Stimulated activated effector memory CD8-positive, alpha-beta T cell treated with anti-CD3 and anti-CD28 coated beads, Interleukin-12 subunit alpha, Interleukin-12 subunit beta, amount 100 ng/mL, for 72 hours (primary cell): ENCODE measurements around the gene KPNA1.

Source experiments
- ATAC-seq: fragments of 150-1000 bp; cut with Tn5 transposase; 2 replicates; pipeline ENCODE4 v1.10.0; 2021
- DNase-seq, 2 donors: peaks; one replicate each; pipeline ENCODE4 v3.0.0; 2021 to 2022; ENCODE audit warnings: low spot score in 2 of 2
- H3K27ac Mint-ChIP-seq: one replicate; pipeline ENCODE4 v1.8.0; 2022; ENCODE audit warnings: mild to moderate bottlenecking, mixed read lengths
- H3K36me3 Mint-ChIP-seq: one replicate; pipeline ENCODE4 v1.8.0; 2022; ENCODE audit warnings: mild to moderate bottlenecking, mixed read lengths
- H3K4me1 Mint-ChIP-seq: one replicate; pipeline ENCODE4 v1.8.0; 2022; ENCODE audit warnings: mixed read lengths
- H3K4me3 Mint-ChIP-seq: one replicate; pipeline ENCODE4 v1.8.0; 2022; ENCODE audit warnings: mild to moderate bottlenecking, mixed read lengths
- H3K9me3 Mint-ChIP-seq: one replicate; pipeline ENCODE4 v1.8.0; 2022; ENCODE audit warnings: mixed read lengths

KPNA1 gene

GRCh38 chr3:122514123-122515019 lies at the start of gene KPNA1:
Gene KPNA1, minus strand, starts transcription at chr3:122514939. Its CDS starts 18,374 bp downstream, at chr3:122496565.
- Mint-ChIP-seq H3K4me1 (peaks cover 48% of the 10 kb centered on the region), H3K4me3 (peak within 1 kb of the TSS; percentile 72), H3K36me3 (peaks cover 14% of the 10 kb centered on the region), H3K9me3 (no peaks in the 10 kb centered on the region), H3K27ac (peak within 1 kb of the TSS; percentile 45)
- peak; percentile 93 for ATAC-seq
- DNase-seq = peak; percentile 86 to 93

GRCh38 chr3:122564155-122564912 lies 49.6 kb upstream of the KPNA1 start, which contains the start of the genes DTX3L and PARP9:
Gene DTX3L, plus strand, starts transcription at chr3:122564338. Its CDS starts 89 bp downstream, at chr3:122564427.
Gene PARP9, minus strand, starts transcription at chr3:122564300. Its CDS starts 4,680 bp downstream, at chr3:122559620.
- no peaks in the 10 kb centered on the region for H3K9me3 Mint-ChIP-seq
- H3K4me1 Mint-ChIP-seq = peaks cover 82% of the 10 kb centered on the region
- H3K27ac Mint-ChIP-seq = peak within 1 kb of the TSS; percentile 97
- DNase-seq (peak; percentile 62 to 90), ATAC-seq (peak; percentile 91)
- peak within 1 kb of the TSS; percentile 83 for H3K4me3 Mint-ChIP-seq
- H3K36me3 Mint-ChIP-seq = peaks cover 59% of the 10 kb centered on the region

GRCh38 chr3:122563717-122564025 lies 48.9 kb upstream of the KPNA1 start:
- DNase-seq (no peak), ATAC-seq (no peak)
- Mint-ChIP-seq H3K4me3 (peak overlapping the region; percentile 83), H3K27ac (peak overlapping the region; percentile 97), H3K9me3 (no peaks in the 10 kb centered on the region), H3K36me3 (peaks cover 60% of the 10 kb centered on the region), H3K4me1 (peaks cover 75% of the 10 kb centered on the region)

GRCh38 chr3:122562923-122563716 lies 48.4 kb upstream of the KPNA1 start:
- ATAC-seq (no peak), DNase-seq (no peak)
- Mint-ChIP-seq H3K27ac (peak overlapping the region; percentile 97), H3K4me3 (peak overlapping the region; percentile 83), H3K36me3 (peaks cover 60% of the 10 kb centered on the region), H3K9me3 (no peaks in the 10 kb centered on the region), H3K4me1 (peaks cover 69% of the 10 kb centered on the region)

- Mint-ChIP-seq H3K36me3 (peaks cover 60% of the 10 kb centered on the region), H3K9me3 (no peaks in the 10 kb centered on the region), H3K27ac (peak overlapping the region; percentile 80), H3K4me1 (peaks cover 56% of the 10 kb centered on the region), H3K4me3 (no peak overlapping the region)
- DNase-seq (peak; percentile 38 to 76), ATAC-seq (peak; percentile 62)
Observed at GRCh38 chr3:122560680-122561079, 45.9 kb upstream of the KPNA1 start.

- H3K27ac Mint-ChIP-seq = no peak overlapping the region
- no peak overlapping the region for H3K4me3 Mint-ChIP-seq
- peaks cover 52% of the 10 kb centered on the region for H3K4me1 Mint-ChIP-seq
- DNase-seq (no peak), ATAC-seq (no peak)
- H3K9me3 Mint-ChIP-seq = no peaks in the 10 kb centered on the region
- H3K36me3 Mint-ChIP-seq = peaks cover 60% of the 10 kb centered on the region
Observed at GRCh38 chr3:122559906-122560305, 45.2 kb upstream of the KPNA1 start.

- H3K36me3 Mint-ChIP-seq = peaks cover 61% of the 10 kb centered on the region
- H3K27ac Mint-ChIP-seq = no peak overlapping the region
- H3K9me3 Mint-ChIP-seq = no peaks in the 10 kb centered on the region
- peaks cover 52% of the 10 kb centered on the region for H3K4me1 Mint-ChIP-seq
- H3K4me3 Mint-ChIP-seq = no peak overlapping the region
- DNase-seq = no peak
- ATAC-seq = no peak
Observed at GRCh38 chr3:122558605-122559004, 43.9 kb upstream of the KPNA1 start.

GRCh38 chr3:122557356-122557755 lies 42.6 kb upstream of the KPNA1 start:
- Mint-ChIP-seq H3K27ac (no peak overlapping the region), H3K4me1 (peaks cover 39% of the 10 kb centered on the region), H3K36me3 (peaks cover 74% of the 10 kb centered on the region), H3K9me3 (no peaks in the 10 kb centered on the region), H3K4me3 (no peak overlapping the region)
- ATAC-seq (no peak), DNase-seq (no peak)

GRCh38 chr3:122555275-122556071 lies 40.7 kb upstream of the KPNA1 start:
- DNase-seq (no peak), ATAC-seq (no peak)
- peaks cover 90% of the 10 kb centered on the region for H3K36me3 Mint-ChIP-seq
- H3K4me3 Mint-ChIP-seq = no peak overlapping the region
- H3K4me1 Mint-ChIP-seq = peaks cover 20% of the 10 kb centered on the region
- no peak overlapping the region for H3K27ac Mint-ChIP-seq
- H3K9me3 Mint-ChIP-seq = no peaks in the 10 kb centered on the region

- ATAC-seq = no peak
- Mint-ChIP-seq H3K27ac (no peak overlapping the region), H3K4me3 (no peak overlapping the region), H3K9me3 (no peaks in the 10 kb centered on the region), H3K4me1 (peaks cover 12% of the 10 kb centered on the region), H3K36me3 (peaks cover 89% of the 10 kb centered on the region)
- no peak for DNase-seq
Observed at GRCh38 chr3:122553171-122553570, 38.4 kb upstream of the KPNA1 start.

- no peak overlapping the region for H3K27ac Mint-ChIP-seq
- H3K4me3 Mint-ChIP-seq = no peak overlapping the region
- peaks cover under 1% of the 10 kb centered on the region for H3K4me1 Mint-ChIP-seq
- DNase-seq (no peak), ATAC-seq (no peak)
- H3K36me3 Mint-ChIP-seq = peaks cover 73% of the 10 kb centered on the region
- no peaks in the 10 kb centered on the region for H3K9me3 Mint-ChIP-seq
Observed at GRCh38 chr3:122548619-122549018, 33.9 kb upstream of the KPNA1 start.

GRCh38 chr3:122548076-122548475 lies 33.3 kb upstream of the KPNA1 start:
- Mint-ChIP-seq H3K36me3 (peaks cover 73% of the 10 kb centered on the region), H3K9me3 (no peaks in the 10 kb centered on the region), H3K4me1 (no peaks in the 10 kb centered on the region), H3K27ac (no peak overlapping the region), H3K4me3 (no peak overlapping the region)
- ATAC-seq = no peak
- DNase-seq = no peak

GRCh38 chr3:122546151-122546550 lies 31.4 kb upstream of the KPNA1 start:
- no peaks in the 10 kb centered on the region for H3K9me3 Mint-ChIP-seq
- no peak overlapping the region for H3K4me3 Mint-ChIP-seq
- H3K4me1 Mint-ChIP-seq = no peaks in the 10 kb centered on the region
- ATAC-seq (no peak), DNase-seq (no peak)
- H3K27ac Mint-ChIP-seq = no peak overlapping the region
- H3K36me3 Mint-ChIP-seq = peaks cover 69% of the 10 kb centered on the region

GRCh38 chr3:122538956-122539490 lies 24.3 kb upstream of the KPNA1 start:
- Mint-ChIP-seq H3K36me3 (peaks cover 89% of the 10 kb centered on the region), H3K4me1 (peaks cover 14% of the 10 kb centered on the region), H3K9me3 (no peaks in the 10 kb centered on the region), H3K27ac (peak overlapping the region; percentile 27), H3K4me3 (no peak overlapping the region)
- DNase-seq = no peak
- no peak for ATAC-seq
